Stimulated activated CD8-positive, alpha-beta memory T cell treated with anti-CD3 and anti-CD28 coated beads, Interleukin-15, amount 100 ng/mL, for 1 hour (primary cell): ENCODE results near the gene SCGB3A1.

Experiments used
- DNase-seq: peaks from one replicate; pipeline ENCODE4 v3.0.0-alpha.2; 2020; ENCODE audit warnings: low read depth

SCGB3A1 gene, protein sequence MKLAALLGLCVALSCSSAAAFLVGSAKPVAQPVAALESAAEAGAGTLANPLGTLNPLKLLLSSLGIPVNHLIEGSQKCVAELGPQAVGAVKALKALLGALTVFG

DNA sequence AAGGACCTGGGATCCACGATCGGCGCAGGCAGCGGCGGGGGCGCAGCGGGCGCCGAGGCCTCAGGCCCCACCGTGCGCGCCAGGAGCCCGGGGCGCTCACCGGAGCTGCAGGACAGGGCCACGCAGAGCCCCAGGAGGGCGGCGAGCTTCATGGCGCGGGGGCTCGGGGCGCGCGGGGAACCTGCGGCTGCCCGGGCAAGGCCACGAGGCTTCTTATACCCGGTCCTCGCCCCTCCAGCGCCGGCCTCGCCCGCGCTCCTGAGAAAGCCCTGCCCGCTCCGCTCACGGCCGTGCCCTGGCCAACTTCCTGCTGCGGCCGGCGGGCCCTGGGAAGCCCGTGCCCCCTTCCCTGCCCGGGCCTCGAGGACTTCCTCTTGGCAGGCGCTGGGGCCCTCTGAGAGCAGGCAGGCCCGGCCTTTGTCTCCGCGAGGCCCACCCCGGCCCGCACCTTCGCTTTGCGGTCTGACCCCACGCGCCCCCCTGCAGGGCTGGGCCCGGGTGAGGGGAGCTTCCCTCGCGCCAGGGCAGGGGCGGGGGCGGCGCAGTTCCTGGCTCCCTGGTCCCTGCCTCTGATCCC, at the start of gene SCGB3A1:
Gene SCGB3A1 (minus strand): TSS at position 189 of the 577 bp plus-strand sequence. CDS start 37 bp downstream, at position 152.
- no peak for DNase-seq

DNA sequence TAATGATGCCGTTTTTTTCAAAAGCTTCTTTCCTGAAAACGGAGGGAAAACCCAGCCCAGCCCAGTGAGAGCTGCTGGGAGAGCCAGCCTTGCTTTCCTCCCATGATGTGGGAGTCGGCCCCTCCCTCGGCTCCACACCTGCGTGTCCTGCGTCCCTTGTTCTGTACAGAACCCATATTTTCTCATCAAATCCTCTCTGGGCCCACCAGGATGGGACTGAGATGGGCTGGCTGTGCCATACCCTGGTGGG, 49.2 kb upstream of the SCGB3A1 start:
- DNase-seq: no peak

DNA sequence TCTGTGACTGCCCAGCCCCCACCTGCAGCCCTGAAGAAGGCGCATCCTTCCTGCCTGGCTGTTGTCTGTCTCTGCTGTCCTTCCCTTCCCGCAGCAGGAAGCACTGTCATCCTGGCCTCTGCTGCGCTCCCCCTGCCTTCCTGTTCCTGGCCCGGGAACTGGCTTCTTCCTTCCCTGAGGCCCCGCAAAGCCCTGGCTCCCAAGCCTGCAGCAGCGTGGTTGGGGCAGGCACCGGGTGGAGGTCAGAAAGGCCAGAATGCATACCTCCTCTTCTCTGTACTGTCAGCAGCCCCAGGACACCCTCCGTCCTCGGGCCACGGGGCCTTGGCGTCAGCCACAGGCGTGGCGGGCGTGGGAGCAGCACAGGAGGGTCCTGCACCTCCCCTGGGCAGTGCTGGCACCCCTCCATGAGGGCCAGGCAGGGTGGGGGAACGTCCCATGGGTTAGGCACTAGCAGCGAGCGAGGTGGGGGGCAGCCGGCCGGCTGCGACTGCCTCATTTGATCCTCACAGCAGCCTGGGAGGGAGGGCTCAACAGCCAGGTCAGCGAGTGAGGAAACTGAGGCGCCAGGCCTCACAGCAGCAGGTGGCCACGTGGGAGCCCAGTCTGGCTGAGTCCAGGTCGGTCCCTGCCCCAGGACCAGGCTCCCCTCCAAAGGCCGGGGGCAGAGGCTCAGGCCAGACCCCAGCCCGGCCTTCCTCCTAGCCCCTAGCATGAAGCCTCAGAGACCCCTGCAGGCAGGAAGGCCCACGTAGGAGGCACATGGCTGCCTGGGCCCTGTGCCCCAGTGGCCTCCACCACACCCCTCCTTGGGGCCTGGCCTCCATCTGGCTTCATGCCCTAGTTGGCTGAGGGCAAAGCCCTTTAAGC, 48.7 kb upstream of the SCGB3A1 start:
- no peak for DNase-seq

DNA sequence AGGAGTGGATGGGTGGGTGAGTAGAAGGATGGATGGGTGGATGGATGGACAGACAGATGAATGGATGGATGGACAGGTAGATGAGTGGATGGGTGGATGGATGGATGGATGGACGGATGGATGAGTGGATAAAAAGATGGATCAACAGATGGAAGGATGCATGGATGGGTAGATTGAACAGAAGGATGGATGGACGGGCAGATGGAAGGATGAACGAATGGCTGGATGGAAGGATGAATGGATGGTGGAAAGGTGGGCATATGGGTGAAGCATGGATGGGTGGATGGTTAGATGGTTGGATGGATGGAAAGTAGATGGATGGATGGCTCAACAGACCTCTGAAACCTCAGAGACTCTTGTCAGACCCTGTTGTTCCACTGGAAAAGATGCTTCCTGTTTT, 48.0 kb upstream of the SCGB3A1 start:
- no peak for DNase-seq

DNA sequence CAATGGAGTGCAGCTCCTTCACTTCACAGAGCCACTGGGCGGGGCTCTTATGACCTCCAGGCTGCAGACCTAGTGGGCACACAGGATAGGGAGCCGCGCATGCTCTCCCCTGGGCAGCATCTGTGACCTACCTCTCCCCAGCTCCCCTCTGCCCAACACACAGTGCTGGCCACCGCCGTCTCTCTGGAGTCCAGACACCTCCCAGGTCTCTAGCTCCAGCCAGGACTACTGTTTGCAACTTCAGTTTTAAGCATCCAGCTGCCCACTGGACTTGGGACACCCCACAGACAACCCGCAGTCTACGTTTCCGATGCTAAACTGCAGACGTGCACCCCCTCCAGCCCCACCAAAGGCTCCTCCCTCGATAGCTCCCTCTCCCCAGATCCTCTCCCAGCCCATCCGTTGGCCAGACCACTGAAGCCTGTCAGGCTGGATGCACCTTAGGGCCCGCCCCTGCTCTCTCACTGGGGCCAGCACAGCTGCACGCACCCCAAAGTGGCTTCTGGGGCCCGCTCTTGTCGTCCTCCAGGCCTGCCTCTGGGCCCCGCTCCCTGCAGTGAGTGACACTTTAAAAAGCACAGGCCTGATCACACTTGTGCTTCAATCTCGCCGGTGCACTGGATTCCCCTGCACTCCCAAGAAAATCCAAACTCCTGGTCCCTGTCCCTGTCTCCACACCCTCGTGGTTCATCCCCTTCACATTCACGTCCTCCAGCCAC, 46.8 kb upstream of the SCGB3A1 start:
- no peak for DNase-seq

DNA sequence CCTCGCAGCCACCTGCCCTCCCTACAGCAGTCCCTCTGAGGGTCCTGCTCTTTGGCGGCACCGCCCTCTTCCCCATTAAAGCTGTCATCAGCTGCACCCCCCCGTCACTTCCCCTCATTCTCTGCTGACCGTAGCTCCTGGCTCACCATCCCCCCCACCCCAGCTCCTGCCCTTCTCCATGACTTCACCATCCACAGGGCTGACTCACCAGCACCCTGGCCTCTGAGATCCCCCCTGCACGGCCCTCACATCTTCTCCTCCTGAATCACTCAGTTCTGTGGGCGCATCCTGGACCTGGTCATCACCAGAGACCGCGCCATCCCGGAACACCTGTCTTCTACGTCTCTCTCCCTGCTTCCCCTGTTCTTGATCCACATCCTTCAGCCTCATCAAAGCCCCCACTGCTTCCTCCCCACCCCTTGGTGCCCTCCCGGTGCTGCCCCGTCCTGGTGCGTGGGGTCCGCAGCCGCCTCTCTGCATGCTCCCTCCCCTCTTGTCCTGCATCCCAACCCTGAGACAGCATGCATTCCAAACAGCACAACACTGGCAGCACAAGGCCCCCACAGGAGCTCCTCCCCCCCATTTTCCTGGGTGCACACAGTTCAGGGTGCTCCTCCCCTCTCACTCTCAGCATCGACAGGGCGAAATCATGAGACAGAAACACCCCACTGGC, 45.2 kb upstream of the SCGB3A1 start:
- DNase-seq: no peak

DNA sequence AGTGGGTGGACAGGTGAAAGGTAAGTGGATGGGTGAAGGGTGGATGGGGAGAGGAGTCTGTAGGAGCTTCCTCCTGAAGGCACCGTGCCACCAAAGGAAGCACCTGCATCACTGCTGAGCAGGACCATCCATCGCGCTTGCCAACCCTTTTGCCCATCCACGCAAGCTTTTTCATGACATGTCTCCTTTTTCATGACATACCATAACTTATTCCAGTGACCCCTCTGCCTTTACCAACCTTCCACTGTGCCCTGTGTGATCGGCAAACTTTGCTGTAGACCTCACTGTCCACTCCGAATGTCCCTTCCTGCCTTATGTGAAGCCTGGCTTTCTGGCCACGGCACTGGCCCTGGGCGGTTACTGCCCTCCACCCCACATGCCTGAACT, 44.7 kb upstream of the SCGB3A1 start:
- DNase-seq: no peak

DNA sequence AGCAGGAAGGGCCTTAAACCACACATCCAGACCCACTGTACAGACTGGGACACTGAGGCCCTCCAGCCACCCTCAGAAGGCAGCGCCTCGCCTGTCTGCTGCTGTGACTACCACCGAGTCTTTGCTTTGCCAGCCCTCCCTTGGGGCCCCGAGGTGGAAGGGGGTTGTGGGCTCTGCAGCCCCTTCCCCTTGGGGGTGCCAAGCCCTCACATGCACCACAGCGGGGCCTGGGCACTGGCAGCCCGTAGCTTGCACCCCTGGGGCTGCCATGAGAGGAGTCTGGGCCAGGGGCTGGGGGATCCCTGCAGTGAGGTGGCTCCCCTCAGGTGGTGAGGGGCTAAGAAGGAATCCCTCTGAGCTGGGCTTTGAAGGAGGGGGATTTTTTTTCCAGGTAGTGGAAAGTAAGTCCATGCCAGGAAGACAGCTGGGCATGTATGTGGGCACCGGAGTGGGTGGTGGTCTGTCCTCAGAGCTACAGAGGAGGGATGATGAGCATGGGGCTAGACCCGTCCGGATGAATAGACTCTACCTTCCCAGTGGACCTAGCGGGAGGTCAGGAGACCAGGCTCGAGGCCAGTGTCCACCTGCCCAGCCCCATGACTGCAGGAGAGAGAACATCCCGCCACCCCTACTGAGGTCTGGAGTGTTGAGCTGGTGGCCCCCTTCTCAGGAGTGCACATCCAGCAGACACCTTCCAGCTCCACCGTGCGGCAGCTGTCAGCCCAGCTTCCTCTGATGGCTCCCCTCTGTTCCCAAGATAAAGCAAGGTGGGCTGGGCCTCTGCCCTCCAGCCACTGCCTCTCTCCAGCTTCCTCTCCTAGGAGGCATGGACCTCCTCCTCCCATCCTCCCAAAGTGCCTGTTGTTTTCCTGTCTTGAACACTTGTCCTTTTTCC, 42.2 kb upstream of the SCGB3A1 start:
- no peak for DNase-seq

DNA sequence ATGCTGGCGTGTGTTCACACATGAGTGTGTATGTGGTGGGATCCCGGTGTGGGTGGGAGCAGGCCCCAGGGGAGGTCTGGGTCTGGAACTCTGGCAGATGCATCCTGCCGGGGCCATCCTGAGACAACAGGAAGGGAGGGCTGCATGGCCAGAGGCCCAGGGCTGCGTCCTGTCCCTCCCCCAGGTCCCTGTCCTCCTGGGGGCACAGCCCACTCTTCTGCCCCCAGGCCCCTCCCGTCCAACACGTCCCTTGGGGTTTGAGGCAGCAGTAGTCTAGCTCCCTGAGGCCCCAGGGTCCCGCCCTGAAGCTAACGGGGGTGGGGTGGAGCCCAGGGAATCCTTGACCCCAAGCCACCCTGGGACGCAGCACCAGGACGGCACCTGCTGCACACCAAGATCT, 41.5 kb upstream of the SCGB3A1 start:
- no peak for DNase-seq

DNA sequence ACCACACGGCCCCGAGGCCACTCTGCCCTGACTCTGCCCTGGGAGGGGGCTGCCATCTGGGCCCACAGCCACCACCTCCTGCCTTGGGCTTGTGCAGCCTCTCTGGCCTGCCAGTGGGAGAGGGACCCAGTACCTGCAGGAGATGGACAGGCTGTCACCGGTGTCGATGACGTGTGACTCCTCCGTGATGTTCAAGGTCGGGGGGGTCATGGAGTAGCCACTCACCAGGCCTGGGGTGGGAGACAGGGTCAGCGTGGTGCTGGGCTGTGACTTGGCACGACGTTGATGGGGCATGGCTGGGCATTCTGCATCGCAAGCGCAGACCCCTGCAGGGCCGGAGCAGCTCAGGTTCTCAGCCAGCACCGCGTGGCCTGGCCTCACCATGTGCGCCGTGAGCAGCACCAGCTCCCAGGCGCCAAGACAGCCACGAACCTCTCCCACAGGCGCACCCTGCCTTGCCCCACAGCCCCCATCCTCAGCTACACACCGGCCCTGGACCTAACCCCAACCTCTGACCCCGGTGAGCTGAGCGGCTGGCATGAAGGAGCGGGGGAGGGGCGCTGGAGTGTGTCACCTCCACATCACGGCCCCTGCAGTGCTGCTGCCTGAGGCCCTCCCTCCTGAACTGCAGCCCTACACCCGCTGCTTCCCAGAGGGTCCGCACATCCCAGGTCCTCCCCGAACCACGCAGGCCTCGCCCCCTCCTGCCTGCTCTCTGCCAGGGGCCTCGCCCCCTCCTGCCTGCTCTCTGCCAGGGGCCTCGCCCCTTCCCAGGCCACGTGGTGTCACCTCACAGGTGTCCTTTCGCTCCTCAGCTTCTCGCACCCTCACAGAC, 40.5 kb upstream of the SCGB3A1 start:
- no peak for DNase-seq

DNA sequence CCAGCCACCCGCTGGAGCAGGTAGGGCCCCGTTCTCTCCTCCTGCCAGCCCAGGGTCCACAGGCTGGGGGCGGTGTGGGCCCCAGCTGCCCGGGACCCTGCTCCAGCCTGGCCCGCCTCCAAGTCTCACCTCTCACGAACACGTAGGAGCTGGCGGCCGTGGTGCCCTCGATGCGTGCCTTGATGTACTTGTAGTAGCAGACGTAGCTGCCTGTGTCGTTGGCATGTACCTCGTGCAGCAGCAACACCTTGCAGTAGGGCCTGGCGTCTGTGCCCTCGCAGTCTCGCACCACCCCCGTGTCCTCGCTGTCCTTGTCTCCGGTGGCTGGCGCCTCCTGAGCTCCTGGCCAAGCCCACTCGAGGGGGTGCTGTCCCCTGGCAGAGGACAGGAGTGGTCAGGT, 39.1 kb upstream of the SCGB3A1 start:
- no peak for DNase-seq

DNA sequence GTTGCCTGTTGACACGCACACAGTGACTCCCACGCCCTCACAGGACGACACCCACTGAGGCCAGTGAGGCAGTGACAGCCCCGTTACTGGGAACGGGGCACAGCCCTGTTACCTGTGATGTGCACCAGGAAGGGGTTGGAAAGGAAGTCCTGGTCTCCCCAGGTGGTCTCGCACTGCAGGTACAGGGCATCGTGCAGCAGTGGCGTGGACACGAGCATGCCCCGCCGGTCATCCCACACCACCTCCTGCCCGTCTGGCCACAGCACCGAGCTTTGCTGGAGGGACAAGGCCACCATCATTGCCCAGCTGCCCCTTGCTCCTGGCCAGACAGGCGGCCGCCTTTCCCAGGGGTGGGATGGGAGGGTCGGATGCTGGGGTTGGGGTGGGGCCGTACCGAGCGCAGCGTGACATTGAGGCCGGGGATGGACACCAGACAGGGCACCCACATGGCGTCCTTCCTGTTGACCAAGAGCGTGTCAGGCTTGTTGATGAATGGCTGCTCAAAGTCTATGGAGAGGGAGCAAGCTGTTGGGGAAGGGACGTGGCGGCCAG, 38.6 kb upstream of the SCGB3A1 start:
- no peak for DNase-seq

DNA sequence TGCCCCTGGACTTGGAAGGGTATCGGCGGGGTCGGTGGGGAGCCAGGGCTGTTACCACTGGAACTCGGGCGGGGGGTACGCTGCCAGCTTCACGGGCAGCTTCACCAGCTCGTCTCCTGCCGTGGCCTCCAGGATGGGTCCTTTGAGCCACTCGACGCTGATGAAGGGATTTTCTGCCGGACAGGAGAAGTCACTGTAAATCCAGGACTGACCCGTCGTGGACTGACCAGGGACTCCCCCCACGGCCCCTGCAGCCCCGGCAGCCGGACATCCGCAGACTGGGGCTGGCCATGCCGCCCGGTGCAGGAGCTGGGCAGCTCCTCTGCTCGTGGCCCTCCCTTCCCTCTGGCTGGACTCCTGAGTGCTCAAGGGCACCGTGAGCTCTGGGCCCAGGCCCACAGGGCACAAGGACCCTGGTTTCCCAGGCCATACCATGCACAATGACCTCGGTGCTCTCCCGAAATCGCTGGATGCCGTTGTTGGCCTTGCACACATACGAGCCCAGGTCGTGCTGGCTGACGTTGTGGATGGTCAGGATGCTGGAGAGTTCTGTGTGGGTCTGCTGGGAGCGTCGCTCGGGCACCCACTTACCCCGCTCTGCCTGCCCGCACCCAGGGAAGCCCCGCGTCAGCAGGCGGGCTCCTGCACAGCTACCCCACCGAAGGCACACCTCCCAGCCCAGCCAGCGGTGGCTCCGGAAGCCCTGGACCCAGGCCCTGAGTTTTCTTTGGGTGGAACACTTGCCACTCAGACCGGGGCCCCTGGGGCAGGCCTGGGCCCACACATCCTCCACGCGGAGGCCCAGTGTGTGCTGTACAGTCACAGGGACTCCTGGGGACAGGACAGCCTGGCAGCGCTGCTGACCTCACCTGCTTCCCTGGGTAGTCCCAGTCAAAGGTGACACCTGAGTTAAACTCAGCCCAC, 37.8 kb upstream of the SCGB3A1 start:
- no peak for DNase-seq

DNA sequence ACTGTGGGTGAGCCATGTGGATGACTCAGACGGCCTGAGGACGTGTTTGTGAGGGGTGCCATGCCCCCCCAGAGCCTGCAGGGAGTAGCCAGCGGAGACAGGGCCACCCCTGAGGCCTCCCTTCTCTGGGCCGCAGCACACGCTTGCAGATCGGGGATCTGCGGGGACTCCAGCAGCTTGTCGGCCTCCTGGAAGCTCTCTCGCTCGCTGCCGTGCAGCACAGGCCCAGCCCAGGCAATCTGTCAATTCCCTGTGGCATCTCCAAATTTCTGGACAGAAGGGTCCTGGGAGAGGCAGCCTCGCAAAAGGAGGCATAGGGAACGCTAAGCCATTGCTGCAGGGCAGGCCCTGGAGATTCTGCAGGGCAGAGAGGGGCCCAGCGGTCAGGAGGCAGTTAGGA, 36.9 kb upstream of the SCGB3A1 start:
- no peak for DNase-seq

DNA sequence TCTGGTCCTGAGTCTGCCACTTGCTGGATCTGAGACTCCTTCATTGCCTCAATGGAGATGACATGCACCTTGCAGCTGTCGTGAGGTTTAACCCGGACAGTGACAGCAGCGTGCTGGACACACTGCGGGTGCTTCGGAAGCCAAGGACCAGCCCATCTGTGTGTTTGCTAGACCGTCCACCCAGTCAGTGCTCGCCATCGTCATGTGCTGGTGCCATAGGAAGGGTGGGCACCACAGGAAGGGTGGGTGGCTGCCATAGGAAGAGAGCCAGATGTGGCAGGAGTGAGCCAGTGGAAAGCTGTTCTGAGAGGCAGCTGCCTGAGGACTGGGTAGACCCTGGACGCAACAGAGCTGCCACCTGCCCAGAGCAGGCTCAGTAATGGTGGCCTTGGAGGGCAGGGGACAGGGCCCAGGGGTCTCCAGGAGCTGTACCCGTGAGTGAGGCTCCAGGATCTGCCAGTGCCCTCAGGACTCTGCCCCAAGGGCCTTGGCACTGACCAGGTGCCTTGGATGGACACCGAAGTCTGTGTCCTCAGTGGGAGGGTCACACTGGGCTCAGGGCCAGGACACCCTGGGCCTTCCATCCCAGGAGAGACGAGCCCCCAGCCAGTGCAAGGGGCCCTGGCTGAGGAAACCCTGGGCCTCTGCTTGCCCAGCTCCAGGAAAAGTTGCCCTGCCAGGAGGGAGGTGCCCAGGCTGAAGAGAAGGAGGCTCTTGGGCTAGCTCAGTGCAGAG, 36.3 kb upstream of the SCGB3A1 start:
- DNase-seq: no peak

DNA sequence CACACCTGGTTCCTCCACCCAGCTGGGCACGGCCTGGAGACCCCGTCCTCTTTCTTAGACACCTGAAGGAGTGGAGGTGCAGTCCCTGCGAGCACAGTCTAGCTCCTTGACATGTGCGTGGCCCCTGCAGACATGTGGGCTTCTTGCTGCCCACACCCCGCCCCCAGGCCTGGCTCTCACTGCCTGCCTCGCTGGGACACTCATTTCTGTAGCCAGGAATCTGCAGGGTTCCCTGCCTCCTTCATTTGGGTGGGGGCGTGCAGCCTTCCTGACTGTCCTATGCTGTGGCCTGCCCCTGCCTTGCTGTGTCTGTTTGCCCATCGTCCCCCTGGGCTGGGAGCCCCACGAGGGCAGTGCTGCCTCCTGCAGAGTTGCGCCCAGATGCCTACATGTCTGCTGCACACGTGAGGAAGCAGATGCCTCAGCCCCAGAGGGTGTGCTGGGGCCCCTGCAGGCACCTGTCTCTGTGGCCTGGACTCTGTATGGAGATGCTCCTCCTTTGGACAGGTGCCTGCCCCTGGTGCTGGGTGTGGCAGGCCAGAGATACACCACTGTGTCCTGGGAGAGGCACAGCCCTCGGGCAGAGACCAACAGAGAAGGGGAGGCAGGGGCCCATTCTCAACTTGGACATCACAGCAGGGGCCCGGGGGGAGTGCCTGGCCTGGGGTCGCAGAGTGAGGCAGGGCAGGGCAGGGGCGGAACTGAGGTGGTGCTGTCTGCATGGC, 35.5 kb upstream of the SCGB3A1 start:
- DNase-seq: no peak

DNA sequence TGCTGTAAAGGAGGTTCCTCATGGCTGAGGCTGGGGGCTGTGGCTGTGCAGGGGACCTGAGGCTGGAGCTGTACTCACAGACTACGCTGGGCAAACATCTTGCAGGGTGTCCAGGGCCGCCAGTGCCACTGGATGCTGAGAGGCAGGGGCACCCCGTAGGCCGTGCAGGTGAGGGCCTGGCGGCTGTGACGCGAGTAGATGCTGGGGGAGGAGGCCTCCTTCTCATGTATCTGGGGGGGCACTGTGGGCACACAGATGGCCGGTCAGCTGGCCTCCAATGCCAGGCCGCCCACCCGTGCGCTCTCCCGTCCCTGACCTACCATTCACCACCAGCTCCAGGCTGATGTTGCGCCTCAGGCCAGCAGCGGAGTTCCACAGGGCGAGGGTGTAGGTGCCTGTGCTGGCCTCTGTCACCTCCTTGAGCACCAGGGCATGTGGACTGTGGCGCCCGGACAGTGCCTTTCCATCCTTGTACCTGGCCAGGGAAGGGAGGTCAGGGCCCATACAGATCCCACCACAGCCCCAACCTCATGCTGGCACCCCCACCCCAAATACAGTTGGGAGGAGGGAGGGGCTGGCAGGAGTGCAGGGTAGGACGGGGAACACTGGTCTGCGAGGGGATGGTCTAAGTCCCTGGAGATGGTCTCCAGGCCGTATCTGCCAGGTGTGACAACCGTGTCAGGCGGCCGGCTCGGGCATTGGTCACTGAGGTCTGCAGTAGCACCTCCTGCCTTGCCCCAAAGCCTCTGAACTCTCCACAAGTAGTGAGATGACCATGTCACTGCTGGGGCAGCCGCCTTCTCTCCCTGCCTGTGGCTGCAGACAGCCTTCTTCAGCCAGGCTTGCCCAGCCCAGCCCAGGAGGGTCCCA, 34.7 kb upstream of the SCGB3A1 start:
- no peak for DNase-seq
